GM23338 (cell line): ENCODE results near the gene FBN3. TPM values are rescaled to one million over a fixed set of nuclear protein-coding genes. Genes with fewer than 3 reads are reported as not detected.

Experiments
- ATAC-seq: fragments of 200-7000 bp; cut with Tn5 transposase; 3 replicates; pipeline ENCODE4 v1.9.1; 2020
- DNase-seq: peaks from one replicate; pipeline ENCODE4 v3.0.0-alpha.2; 2015; ENCODE audit warnings: low spot score
- H2AFZ ChIP-seq: fragments of 200-600 bp; sonication (generic); 2 replicates; pipeline ENCODE4 v1.8.0; 2016; ENCODE audit warnings: antibody characterized with exemption, mild to moderate bottlenecking, moderate library complexity
- H3F3A ChIP-seq: fragments of 200-600 bp; sonication (generic); replicated peaks from 2 replicates; pipeline ENCODE4 v1.8.0; 2017; ENCODE audit warnings: antibody characterized with exemption, mixed run types, low read depth
- H3K27ac ChIP-seq: fragments of 200-600 bp; sonication (generic); 2 replicates; pipeline ENCODE4 v1.6.1; 2016; ENCODE audit warnings: low read depth
- H3K27me3 ChIP-seq: fragments of 200-600 bp; sonication (generic); 2 replicates; pipeline ENCODE4 v1.8.0; 2016; ENCODE audit warnings: mild to moderate bottlenecking, mixed run types, moderate library complexity; ENCODE audit not compliant: insufficient read depth
- H3K36me3 ChIP-seq: fragments of 200-600 bp; sonication (generic); 2 replicates; pipeline ENCODE4 v1.8.0; 2016; ENCODE audit warnings: mild to moderate bottlenecking; ENCODE audit not compliant: insufficient read depth
- H3K4me1 ChIP-seq: fragments of 200-600 bp; sonication (generic); 2 replicates; pipeline ENCODE4 v1.8.0; 2016; ENCODE audit warnings: mild to moderate bottlenecking, moderate library complexity; ENCODE audit not compliant: insufficient read depth
- H3K4me2 ChIP-seq: fragments of 200-600 bp; sonication (generic); 2 replicates; pipeline ENCODE4 v1.7.1; 2017; ENCODE audit warnings: mixed run types
- H3K4me3 ChIP-seq: fragments of 200-600 bp; sonication (generic); 2 replicates; pipeline ENCODE4 v1.6.1; 2016; ENCODE audit warnings: mixed run types
- H3K79me2 ChIP-seq: fragments of 200-600 bp; sonication (generic); replicated peaks from 2 replicates; pipeline ENCODE4 v1.8.0; 2017; ENCODE audit warnings: mild to moderate bottlenecking; ENCODE audit not compliant: insufficient read depth
- H3K9me2 ChIP-seq: fragments of 200-600 bp; sonication (generic); 2 replicates; pipeline ENCODE4 v1.8.0; 2017; ENCODE audit not compliant: insufficient read depth
- H4K20me1 ChIP-seq: fragments of 200-600 bp; sonication (generic); replicated peaks from 2 replicates; pipeline ENCODE4 v1.8.0; 2017; ENCODE audit warnings: mild to moderate bottlenecking; ENCODE audit not compliant: insufficient read depth
- H3K27ac Mint-ChIP-seq: 2 replicates; pipeline ENCODE4 v1.8.0; 2020; ENCODE audit warnings: inconsistent platforms, mild to moderate bottlenecking, moderate library complexity, mixed read lengths
- H3K27me3 Mint-ChIP-seq: 3 replicates; pipeline ENCODE4 v1.8.0; 2022; ENCODE audit warnings: low read depth, mild to moderate bottlenecking, moderate library complexity, mixed read lengths, inconsistent platforms; ENCODE audit not compliant: insufficient read depth, poor library complexity
- H3K36me3 Mint-ChIP-seq: 3 replicates; pipeline ENCODE4 v1.8.0; 2021; ENCODE audit warnings: low read depth, mild to moderate bottlenecking, inconsistent platforms, moderate library complexity, mixed read lengths
- H3K4me1 Mint-ChIP-seq: 3 replicates; pipeline ENCODE4 v1.8.0; 2020; ENCODE audit warnings: mild to moderate bottlenecking, inconsistent platforms, mixed read lengths
- H3K4me3 Mint-ChIP-seq: 3 replicates; pipeline ENCODE4 v1.8.0; 2021; ENCODE audit warnings: moderate library complexity, mild to moderate bottlenecking, inconsistent platforms, mixed read lengths
- H3K9me3 Mint-ChIP-seq: 3 replicates; pipeline ENCODE4 v1.8.0; 2020; ENCODE audit warnings: moderate library complexity, mild to moderate bottlenecking, inconsistent platforms, mixed read lengths
- CREB1 ChIP-seq: fragments of 250-450 bp; sonication (Bioruptor Pico); IDR thresholded peaks from 2 replicates; pipeline ENCODE4 v1.5.0; 2020; ENCODE audit warnings: low read depth, mild to moderate bottlenecking, moderate library complexity
- CTCF ChIP-seq, 2 experiments: fragments of 200-600 bp in 1 of 2; sonication (generic) in 1 of 2; conservative IDR thresholded peaks; 2 replicates each; pipeline versions ENCODE4 v1.5.1 to v1.6.1; 2016 to 2017; ENCODE audit warnings: antibody characterized with exemption in 2 of 2, low read depth in 2 of 2, mild to moderate bottlenecking in 2 of 2, moderate library complexity in 1 of 2
- ETS1 ChIP-seq: IDR thresholded peaks from 2 replicates; pipeline ENCODE4 v1.6.1; 2016; ENCODE audit warnings: antibody characterized with exemption
- EZH2 ChIP-seq: fragments of 200-600 bp; sonication (generic); IDR thresholded peaks from one replicate; pipeline ENCODE4 v1.8.0; 2017; ENCODE audit warnings: antibody characterized with exemption, mild to moderate bottlenecking, low read depth; ENCODE audit not compliant: unreplicated experiment
- EZH2phosphoT487 ChIP-seq: fragments of 200-600 bp; sonication (generic); IDR thresholded peaks from one replicate; pipeline ENCODE4 v1.8.1; 2018; ENCODE audit warnings: antibody characterized with exemption; ENCODE audit not compliant: unreplicated experiment
- JUNB ChIP-seq: IDR thresholded peaks from one replicate; pipeline ENCODE4 v1.6.1; 2016; ENCODE audit warnings: antibody characterized with exemption; ENCODE audit not compliant: unreplicated experiment
- NANOG ChIP-seq: IDR thresholded peaks from 2 replicates; pipeline ENCODE4 v1.6.1; 2016; ENCODE audit warnings: antibody characterized with exemption, borderline replicate concordance
- POLR2AphosphoS5 ChIP-seq: IDR thresholded peaks from 2 replicates; pipeline ENCODE4 v1.6.1; 2016; ENCODE audit warnings: antibody characterized with exemption, low read depth
- REST ChIP-seq: IDR thresholded peaks from one replicate; pipeline ENCODE4 v1.6.1; 2018; ENCODE audit warnings: antibody characterized with exemption; ENCODE audit not compliant: unreplicated experiment
- STAT1 ChIP-seq: IDR thresholded peaks from one replicate; pipeline ENCODE4 v1.6.1; 2016; ENCODE audit warnings: antibody characterized with exemption; ENCODE audit not compliant: unreplicated experiment
- ZNF114 ChIP-seq: fragments of 250-450 bp; sonication (Bioruptor Pico); IDR thresholded peaks from 2 replicates; pipeline ENCODE4 v1.5.0; 2020; ENCODE audit warnings: mild to moderate bottlenecking, moderate library complexity
- ZNF331 ChIP-seq: fragments of 250-450 bp; sonication (Bioruptor Pico); IDR thresholded peaks from 2 replicates; pipeline ENCODE4 v1.5.0; 2020; ENCODE audit warnings: low read depth, mild to moderate bottlenecking, moderate library complexity
- ZNF462 ChIP-seq: fragments of 250-450 bp; sonication (Bioruptor Pico); IDR thresholded peaks from 2 replicates; pipeline ENCODE4 v1.5.0; 2020; ENCODE audit warnings: mild to moderate bottlenecking, moderate library complexity
- polyA plus RNA-seq: library from polyadenylated mRNA; unstranded; fragments of >200 nt; fragmentation: Nextera tagmentation; extraction: Ambion mirVana; gene quantifications from 2 replicates; pipeline ENCODE4 v1.2.1, GENCODE V29; 2016
- total RNA-seq: library from RNA; depleted of rRNA; stranded (reverse); fragments of >200 nt; shearing (Covaris generic); gene quantifications from 2 replicates; pipeline ENCODE4 v1.2.3, GENCODE V29; 2014

FBN3 gene
- total and polyA plus RNA-seq, 2 experiments from 2014 or later, result 8.5 to 54.5 TPM

- no peak overlapping the region for H3K27ac Mint-ChIP-seq
- no peaks in the 10 kb centered on the region for H3K9me3 Mint-ChIP-seq
- Histone ChIP-seq H3F3A (no peaks in the 10 kb centered on the region), H3K4me2 (no peak overlapping the region), H3K79me2 (no peaks in the 10 kb centered on the region), H3K4me1 (no peaks in the 10 kb centered on the region), H4K20me1 (no peaks in the 10 kb centered on the region), H3K36me3 (no peaks in the 10 kb centered on the region), H3K27me3 (no peaks in the 10 kb centered on the region), H3K4me3 (no peak overlapping the region), H2AFZ (no peak overlapping the region), H3K9me2 (no peaks in the 10 kb centered on the region; the same call in 1 of the 2 replicates), H3K27ac (no peak overlapping the region)
- TF ChIP-seq EZH2phosphoT487, result no peak
- TF ChIP-seq ZNF462, result no peak
- no peak for TF ChIP-seq REST
- no peak for TF ChIP-seq CREB1
- no peak for TF ChIP-seq NANOG
- no peak for TF ChIP-seq ZNF114 (CRISPR knock-in tag)
- no peak for TF ChIP-seq JUNB
- TF ChIP-seq ZNF331 (CRISPR knock-in tag), result no peak
- no peak for TF ChIP-seq EZH2
- no peak for TF ChIP-seq STAT1
- no peak for TF ChIP-seq CTCF (conservative IDR thresholded peaks at IDR 0.05; ENCODE audit: low read depth in 2 of 2)
- no peak for TF ChIP-seq ETS1
- TF ChIP-seq POLR2AphosphoS5, result no peak
- H3K4me3 Mint-ChIP-seq, result no peak overlapping the region
- no peaks in the 10 kb centered on the region for H3K4me1 Mint-ChIP-seq
- DNase-seq (no peak), ATAC-seq (no peak)
- H3K27me3 Mint-ChIP-seq, result peaks cover 3% of the 10 kb centered on the region
- no peaks in the 10 kb centered on the region for H3K36me3 Mint-ChIP-seq
These were observed 107.9 kb downstream of the FBN3 start for GRCh38 chr19:8041531-8041931.
